ENCODE results near the gene UBE2J2.

DNA sequence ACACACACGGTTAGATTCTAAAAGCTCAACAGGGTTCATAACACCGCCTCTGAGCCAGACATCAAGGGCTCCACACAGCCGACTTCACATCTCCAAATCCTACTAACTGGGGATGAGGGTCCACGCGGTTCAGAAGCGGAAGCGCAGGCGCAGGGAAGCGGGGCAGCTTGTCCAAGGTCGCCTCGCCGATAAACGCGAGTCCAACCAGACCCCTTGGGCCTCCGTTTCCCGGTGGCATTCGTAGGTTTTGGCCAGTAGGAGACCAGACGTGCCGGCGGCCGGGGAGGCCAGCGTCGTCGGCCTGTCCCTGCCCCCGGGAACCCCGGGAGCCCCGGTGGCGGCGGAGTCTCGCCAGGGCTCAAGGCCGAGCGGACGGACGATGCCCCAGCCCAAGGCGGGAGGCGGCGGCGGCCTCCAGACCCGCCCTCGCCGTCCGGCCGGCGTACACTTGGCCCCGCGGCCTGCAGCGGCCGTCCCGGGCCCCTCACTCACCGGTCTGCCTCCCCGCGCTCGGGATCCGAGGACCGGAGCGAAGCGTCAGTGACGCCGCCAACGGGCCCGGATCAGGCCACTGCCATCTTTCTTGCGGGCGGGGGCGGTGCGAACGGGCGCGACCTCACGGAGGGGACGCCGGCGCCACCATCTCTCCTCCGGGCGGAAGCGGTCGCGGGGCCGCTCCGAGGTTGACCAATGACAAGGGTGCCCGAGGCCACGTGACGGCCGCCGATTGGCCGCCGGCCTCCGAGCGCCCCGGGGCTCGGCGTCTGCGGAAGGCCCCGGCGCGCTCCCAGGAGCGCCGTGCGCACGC, 42.0 kb downstream of the UBE2J2 start, which contains the start of gene SDF4:
- TF ChIP-seq, protein P1, sequence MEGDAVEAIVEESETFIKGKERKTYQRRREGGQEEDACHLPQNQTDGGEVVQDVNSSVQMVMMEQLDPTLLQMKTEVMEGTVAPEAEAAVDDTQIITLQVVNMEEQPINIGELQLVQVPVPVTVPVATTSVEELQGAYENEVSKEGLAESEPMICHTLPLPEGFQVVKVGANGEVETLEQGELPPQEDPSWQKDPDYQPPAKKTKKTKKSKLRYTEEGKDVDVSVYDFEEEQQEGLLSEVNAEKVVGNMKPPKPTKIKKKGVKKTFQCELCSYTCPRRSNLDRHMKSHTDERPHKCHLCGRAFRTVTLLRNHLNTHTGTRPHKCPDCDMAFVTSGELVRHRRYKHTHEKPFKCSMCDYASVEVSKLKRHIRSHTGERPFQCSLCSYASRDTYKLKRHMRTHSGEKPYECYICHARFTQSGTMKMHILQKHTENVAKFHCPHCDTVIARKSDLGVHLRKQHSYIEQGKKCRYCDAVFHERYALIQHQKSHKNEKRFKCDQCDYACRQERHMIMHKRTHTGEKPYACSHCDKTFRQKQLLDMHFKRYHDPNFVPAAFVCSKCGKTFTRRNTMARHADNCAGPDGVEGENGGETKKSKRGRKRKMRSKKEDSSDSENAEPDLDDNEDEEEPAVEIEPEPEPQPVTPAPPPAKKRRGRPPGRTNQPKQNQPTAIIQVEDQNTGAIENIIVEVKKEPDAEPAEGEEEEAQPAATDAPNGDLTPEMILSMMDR (IDR thresholded peaks at IDR 0.05): no peak
- TF ChIP-seq EZH2phosphoT487 (IDR thresholded peaks at IDR 0.05) (no peak), EZH2 (IDR thresholded peaks at IDR 0.05) (no peak)
